GM12878 (cell line): ENCODE measurements around the gene SYPL2. TPM values are rescaled to one million over a fixed set of nuclear protein-coding genes. Genes with fewer than 3 reads are reported as not detected.
A peak's percentile ranks its signal among the peaks of the same experiment; 100 is the strongest.

ENCODE experiments used
- ATAC-seq: fragments of 200-7000 bp; cut with Tn5 transposase; 3 replicates; pipeline ENCODE4 v1.9.1; 2020; ENCODE audit warnings: mild to moderate bottlenecking, moderate library complexity
- BruUV-seq: library from RNA; stranded (reverse); fragments of 400-500 nt; replicated peaks from 2 replicates; lab custom pipeline; 2021; lab: Mats Ljungman, UMichigan
- CTCF ChIA-PET: fragments of 300-600 bp; sonication (Branson Sonifier 250); formaldehyde crosslinking; extraction: SDS; loops from one replicate; lab custom pipeline; 2021; ENCODE audit warnings: inconsistent platforms; lab: Yijun Ruan, JAX
- POLR2A ChIA-PET: fragments of 350-600 bp; formaldehyde crosslinking; extraction: SDS; loops from one replicate; lab custom pipeline; 2021; ENCODE audit warnings: inconsistent platforms; lab: Charles Lee
- RAD21 ChIA-PET: fragments of 300-600 bp; sonication (Branson Sonifier 250); formaldehyde crosslinking; loops from one replicate; lab custom pipeline; 2023; ENCODE audit warnings: antibody characterized with exemption; ENCODE audit not compliant: unreplicated experiment; lab: Charles Lee
- SMC1A ChIA-PET: fragments of 300-600 bp; sonication (Branson Sonifier 250); formaldehyde crosslinking; loops from one replicate; lab custom pipeline; 2023; ENCODE audit not compliant: unreplicated experiment, uncharacterized antibody; lab: Charles Lee
- DNase-seq: peaks from one replicate; pipeline ENCODE4 v3.0.0-alpha.2; 2011; ENCODE audit warnings: low read depth, low spot score
- FAIRE-seq: peaks from 3 replicates; lab custom pipeline; 2011; peaks lifted over from hg19 to GRCh38; lab: Jason Lieb, UNC
- H2AFZ ChIP-seq: 2 replicates; pipeline ENCODE4 v1.6.0; 2011; ENCODE audit warnings: low read depth, low read length, control low read depth; ENCODE audit not compliant: control insufficient read depth
- H3K27ac ChIP-seq: 2 replicates; pipeline ENCODE4 v1.5.1; 2011; ENCODE audit warnings: control low read depth; ENCODE audit not compliant: control insufficient read depth, insufficient read depth
- H3K27me3 ChIP-seq, 2 experiments: replicated peaks in 1 of 2; 2 replicates each; pipeline versions ENCODE4 v1.6.0 to v1.6.1; 2011; ENCODE audit warnings: low read length in 1 of 2; ENCODE audit not compliant: control insufficient read depth in 2 of 2, insufficient read depth in 2 of 2
- H3K36me3 ChIP-seq, 2 experiments: 2 replicates each; pipeline ENCODE4 v1.5.1; 2011; ENCODE audit warnings: low read length in 1 of 2; ENCODE audit not compliant: control insufficient read depth in 2 of 2, insufficient read depth in 2 of 2
- H3K4me1 ChIP-seq: 2 replicates; pipeline ENCODE4 v1.6.1; 2011; ENCODE audit warnings: mild to moderate bottlenecking, low read length, moderate library complexity, mixed read lengths; ENCODE audit not compliant: control insufficient read depth, insufficient read depth
- H3K4me2 ChIP-seq: 2 replicates; pipeline ENCODE4 v1.6.0; 2011; ENCODE audit warnings: control low read depth; ENCODE audit not compliant: control insufficient read depth, insufficient read depth
- H3K4me3 ChIP-seq: fragments of 200-600 bp; sonication (generic); 2 replicates; pipeline ENCODE4 v1.5.1; 2016
- H3K79me2 ChIP-seq: 2 replicates; pipeline ENCODE4 v1.6.0; 2011; ENCODE audit warnings: low read length; ENCODE audit not compliant: control insufficient read depth, insufficient read depth
- H3K9ac ChIP-seq: 2 replicates; pipeline ENCODE4 v1.8.0; 2011; ENCODE audit warnings: low read length, control low read depth, mixed read lengths; ENCODE audit not compliant: control insufficient read depth, insufficient read depth
- H3K9me3 ChIP-seq: replicated peaks from 3 replicates; pipeline ENCODE4 v1.5.1; 2011; ENCODE audit warnings: mild to moderate bottlenecking, low read length; ENCODE audit not compliant: control insufficient read depth, insufficient read depth
- H4K20me1 ChIP-seq: 2 replicates; pipeline ENCODE4 v1.6.0; 2011; ENCODE audit not compliant: control insufficient read depth, insufficient read depth
- CTCF ChIP-seq, 3 experiments: IDR thresholded peaks in 2 of 3; conservative IDR thresholded peaks in 1 of 3; 2 replicates each; pipeline ENCODE4 v1.5.1; 2011; ENCODE audit warnings: low read depth in 3 of 3, low read length in 3 of 3, mild to moderate bottlenecking in 3 of 3, control low read depth in 2 of 3, moderate library complexity in 2 of 3, inconsistent platforms in 1 of 3, mixed read lengths in 1 of 3; ENCODE audit not compliant: control insufficient read depth in 2 of 3, insufficient read depth in 1 of 3; ENCODE audit errors: extremely low read depth in 1 of 3
- EGR1 ChIP-seq, 2 experiments: IDR thresholded peaks; 1 replicate in 1 of 2; 2 replicates in 1 of 2; pipeline ENCODE4 v1.6.1; 2011 to 2012; ENCODE audit warnings: low read depth in 2 of 2, low read length in 2 of 2, borderline replicate concordance in 1 of 2, mild to moderate bottlenecking in 1 of 2, moderate library complexity in 1 of 2
- POLR2AphosphoS5 ChIP-seq: IDR thresholded peaks from 2 replicates; pipeline ENCODE4 v1.6.1; 2011; ENCODE audit warnings: mild to moderate bottlenecking, low read length, inconsistent platforms
- YBX1 ChIP-seq: fragments of 450-650 bp; IDR thresholded peaks from 2 replicates; pipeline ENCODE4 v1.6.1; 2016; ENCODE audit warnings: antibody characterized with exemption
- WGBS: methylation state at CpG from one replicate; pipeline ENCODE4 v1.1.6; 2016; ENCODE audit warnings: low lambda C conversion rate; ENCODE audit not compliant: insufficient replicate concordance, insufficient coverage; ENCODE audit errors: missing lambda C conversion rate; 5-methylcytosine and 5-hydroxymethylcytosine counted together
- in situ Hi-C: fragments of 300-500 bp; cut with MboI; formaldehyde crosslinking; loops from 9 replicates; pipeline ENCODE4 v1.14.3; 2018; ENCODE audit warnings: mixed read lengths
- intact Hi-C: fragments of 100-400 bp; cut with micrococcal nuclease; formaldehyde crosslinking; loops from one replicate; pipeline ENCODE4 v1.14.2; 2022; ENCODE audit not compliant: unreplicated experiment
- polyA plus RNA-seq, 11 experiments: library from polyadenylated mRNA; depleted of rRNA in 4 of 11; unstranded in 6 of 11; stranded (reverse) in 5 of 11; fragments of >200 nt; fragmentation: Nextera tagmentation in 4 of 11; fragmentation: Illumina TruSeq in 1 of 11; extraction: Ambion mirVana in 4 of 11; extraction: Trizol in 1 of 11; gene quantifications; 1 replicate in 1 of 11; 2 replicates in 10 of 11; pipeline versions ENCODE4 v1.2.1 to v1.2.3, GENCODE V29; 2011 to 2016; ENCODE audit warnings: inconsistent platforms in 2 of 11, missing spikeins in 2 of 11, low read depth in 1 of 11
- total RNA-seq, 4 experiments: library from RNA; depleted of rRNA in 3 of 4; stranded (reverse); fragments of >200 nt in 3 of 4; fragmentation: Illumina TruSeq in 1 of 4; extraction: Trizol in 1 of 4; gene quantifications; 2 replicates each; pipeline versions ENCODE4 v1.2.1 to v1.2.3, GENCODE V29; 2013 to 2021

Gene SYPL2
- total and polyA plus RNA-seq, 10 of the 15 experiments (the other 5 are each of a cell fraction or from before 2014, with no cell fraction given) = 0.04 to 0.11 (median 0.06) TPM; not detected in 3

GRCh38 chr1:109488201-109488600 is 21.9 kb downstream of the SYPL2 start:
- POLR2A ChIA-PET = no interaction called here
- no peak overlapping the region for H3K4me2 ChIP-seq
- H3K36me3 ChIP-seq = peaks cover 0 to 4% of the 10 kb centered on the region in 2 experiments
- CTCF ChIA-PET = interaction anchor here (14.1 to 26.7 kb wide), 2 partner anchors 23 to 44 kb away, joined by 240 to 1280 read pairs; partner anchors contain the start of genes AMIGO1 and GPR61
- H3K9ac ChIP-seq = no peak overlapping the region
- 0 out of 2 replicates have a peak, but pooled peaks have one; percentile 32 for TF ChIP-seq POLR2AphosphoS5
- TF ChIP-seq CTCF (IDR thresholded peaks at IDR 0.05 in 2 of 3, conservative IDR thresholded peaks at IDR 0.05 in 1 of 3; ENCODE audit: control insufficient read depth in 2 of 3, extremely low read depth in 1 of 3, insufficient read depth in 1 of 3, low read depth in 3 of 3, low read length in 3 of 3) = peak in 1 of 3 experiments; percentile 3; a peak in 1 of 6 replicates
- TF ChIP-seq EGR1 (IDR thresholded peaks at IDR 0.05; ENCODE audit: borderline replicate concordance in 1 of 2, low read depth in 2 of 2, low read length in 2 of 2) = no peak
- no peak for TF ChIP-seq YBX1
- in situ Hi-C loops = loop anchor here (5.0 kb wide), 1 partner anchor 134 kb away; no protein-coding TSS in a partner anchor
- H3K4me3 ChIP-seq = no peak overlapping the region
- H3K27ac ChIP-seq = no peak overlapping the region
- SMC1A ChIA-PET = interaction anchor here (14.4 kb wide), 1 partner anchor 43 kb away, joined by 431 read pairs; no protein-coding TSS in a partner anchor
- H3K27me3 ChIP-seq = no peaks in the 10 kb centered on the region
- no TSS peak for BruUV-seq
- RAD21 ChIA-PET = interaction anchor here (13.4 kb wide), 1 partner anchor 43 kb away, joined by 422 read pairs; no protein-coding TSS in a partner anchor
- H3K4me1 ChIP-seq = peaks cover 6% of the 10 kb centered on the region
- FAIRE-seq (no peak), ATAC-seq (no peak), DNase-seq (no peak)
- no peaks in the 10 kb centered on the region for H4K20me1 ChIP-seq
- 63% methylated on average over 5 of the region's 5 CpGs for WGBS
- intact Hi-C loops = no loop called here
- H2AFZ ChIP-seq = no peak overlapping the region
- H3K79me2 ChIP-seq = peaks cover 9% of the 10 kb centered on the region
- H3K9me3 ChIP-seq = no peaks in the 10 kb centered on the region
